ENCODE results near the gene MCM3.

Gene MCM3

GRCh38 chr6:52312461-52312860 is 27.9 kb upstream of the MCM3 start:
- no peak for TF ChIP-seq CTCF (IDR thresholded peaks at IDR 0.05; ENCODE audit: low read depth, low read length, missing control alignments)
- DNase-seq (ENCODE audit: extremely low read depth, low read depth) = no peak
- no peak overlapping the region for H3K4me3 ChIP-seq (replicated peaks; ENCODE audit: low read depth, low read length)

GRCh38 chr6:52310932-52311331 is 26.4 kb upstream of the MCM3 start:
- no peak for TF ChIP-seq CTCF (IDR thresholded peaks at IDR 0.05; ENCODE audit: low read depth, low read length, missing control alignments)
- H3K4me3 ChIP-seq (replicated peaks; ENCODE audit: low read depth, low read length) = no peak overlapping the region
- DNase-seq (ENCODE audit: extremely low read depth, low read depth) = no peak

GRCh38 chr6:52307900-52308372 is 23.4 kb upstream of the MCM3 start:
- no peak overlapping the region for H3K4me3 ChIP-seq (replicated peaks; ENCODE audit: low read depth, low read length)
- no peak for DNase-seq (ENCODE audit: extremely low read depth, low read depth)
- TF ChIP-seq CTCF (IDR thresholded peaks at IDR 0.05; ENCODE audit: low read depth, low read length, missing control alignments) = no peak

- no peak overlapping the region for H3K4me3 ChIP-seq (replicated peaks; ENCODE audit: low read depth, low read length)
- no peak for DNase-seq (ENCODE audit: extremely low read depth, low read depth)
- no peak for TF ChIP-seq CTCF (IDR thresholded peaks at IDR 0.05; ENCODE audit: low read depth, low read length, missing control alignments)
Measured at GRCh38 chr6:52306972-52307870, 22.7 kb upstream of the MCM3 start.

GRCh38 chr6:52305948-52306767 is 21.6 kb upstream of the MCM3 start:
- no peak for DNase-seq (ENCODE audit: extremely low read depth, low read depth)
- no peak for TF ChIP-seq CTCF (IDR thresholded peaks at IDR 0.05; ENCODE audit: low read depth, low read length, missing control alignments)
- no peak overlapping the region for H3K4me3 ChIP-seq (replicated peaks; ENCODE audit: low read depth, low read length)

GRCh38 chr6:52305411-52305810 is 20.9 kb upstream of the MCM3 start:
- no peak for DNase-seq (ENCODE audit: extremely low read depth, low read depth)
- H3K4me3 ChIP-seq (replicated peaks; ENCODE audit: low read depth, low read length) = no peak overlapping the region
- no peak for TF ChIP-seq CTCF (IDR thresholded peaks at IDR 0.05; ENCODE audit: low read depth, low read length, missing control alignments)

Measured in HFF-Myc (cell line).